Suprapubic skin (tissue), 4 donors: ENCODE data around the gene PDCD7.

Experiments
- EP300 ChIP-seq: sonication (generic); formaldehyde crosslinking; IDR thresholded peaks from one replicate; pipeline ENCODE4 v1.6.1; 2017; ENCODE audit warnings: antibody characterized with exemption
- POLR2A ChIP-seq, 2 donors: fragments of 450-650 bp; IDR thresholded peaks; one replicate each; pipeline ENCODE4 v1.6.1; 2017; ENCODE audit warnings: antibody characterized with exemption in 2 of 2, mild to moderate bottlenecking in 2 of 2, moderate library complexity in 2 of 2
- POLR2AphosphoS5 ChIP-seq, 3 donors: sonication (generic); formaldehyde crosslinking; IDR thresholded peaks; one replicate each; pipeline ENCODE4 v1.6.1; 2017; ENCODE audit warnings: antibody characterized with exemption in 3 of 3
- TF ChIP-seq, protein P1 (sequence below), 2 donors: fragments of 200-600 bp in 1 of 2; fragments of 450-650 bp in 1 of 2; sonication (generic) in 1 of 2; IDR thresholded peaks; one replicate each; pipeline ENCODE4 v1.5.1; 2016 to 2019; ENCODE audit warnings: antibody characterized with exemption in 2 of 2, mild to moderate bottlenecking in 1 of 2, moderate library complexity in 1 of 2

DNA sequence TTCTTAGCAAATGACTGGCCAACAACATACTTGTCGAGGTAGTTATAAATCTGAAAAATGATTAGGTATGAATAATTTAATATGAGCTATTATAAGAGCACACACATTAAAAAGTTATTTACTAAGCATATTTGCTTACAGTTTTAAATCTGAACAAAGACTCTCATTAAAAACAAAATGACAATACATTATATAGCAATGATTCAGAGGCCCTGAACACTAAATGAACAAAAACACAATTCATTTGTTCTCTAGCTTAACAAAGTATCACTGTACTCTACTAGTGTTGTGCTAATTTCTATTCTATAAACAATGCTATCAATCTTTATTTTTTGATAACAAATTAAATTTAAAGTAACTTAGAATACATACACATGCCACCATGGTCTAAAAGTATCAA lies 30.5 kb upstream of the PDCD7 start:
- TF ChIP-seq, protein P1, sequence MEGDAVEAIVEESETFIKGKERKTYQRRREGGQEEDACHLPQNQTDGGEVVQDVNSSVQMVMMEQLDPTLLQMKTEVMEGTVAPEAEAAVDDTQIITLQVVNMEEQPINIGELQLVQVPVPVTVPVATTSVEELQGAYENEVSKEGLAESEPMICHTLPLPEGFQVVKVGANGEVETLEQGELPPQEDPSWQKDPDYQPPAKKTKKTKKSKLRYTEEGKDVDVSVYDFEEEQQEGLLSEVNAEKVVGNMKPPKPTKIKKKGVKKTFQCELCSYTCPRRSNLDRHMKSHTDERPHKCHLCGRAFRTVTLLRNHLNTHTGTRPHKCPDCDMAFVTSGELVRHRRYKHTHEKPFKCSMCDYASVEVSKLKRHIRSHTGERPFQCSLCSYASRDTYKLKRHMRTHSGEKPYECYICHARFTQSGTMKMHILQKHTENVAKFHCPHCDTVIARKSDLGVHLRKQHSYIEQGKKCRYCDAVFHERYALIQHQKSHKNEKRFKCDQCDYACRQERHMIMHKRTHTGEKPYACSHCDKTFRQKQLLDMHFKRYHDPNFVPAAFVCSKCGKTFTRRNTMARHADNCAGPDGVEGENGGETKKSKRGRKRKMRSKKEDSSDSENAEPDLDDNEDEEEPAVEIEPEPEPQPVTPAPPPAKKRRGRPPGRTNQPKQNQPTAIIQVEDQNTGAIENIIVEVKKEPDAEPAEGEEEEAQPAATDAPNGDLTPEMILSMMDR (IDR thresholded peaks at IDR 0.05) = no peak
- TF ChIP-seq POLR2AphosphoS5 (IDR thresholded peaks at IDR 0.05) (no peak), EP300 (no peak), POLR2A (IDR thresholded peaks at IDR 0.05) (no peak)
